HEK293 (cell line): ENCODE data around the gene B4GALT1.

Source experiments
- ATF2 ChIP-seq: fragments of 450-650 bp; formaldehyde crosslinking; IDR thresholded peaks from 2 replicates; pipeline ENCODE4 v1.5.1; 2016; ENCODE audit warnings: missing biosample characterization, missing genetic modification characterization, low read depth
- CTCF ChIP-seq: fragments of 450-650 bp; formaldehyde crosslinking; IDR thresholded peaks from 2 replicates; pipeline ENCODE4 v1.5.1; 2016; ENCODE audit warnings: missing biosample characterization, missing genetic modification characterization
- ELK4 ChIP-seq: IDR thresholded peaks from 2 replicates; pipeline ENCODE4 v1.6.1; 2011; ENCODE audit warnings: mild to moderate bottlenecking, low read depth, low read length, borderline replicate concordance
- KLF10 ChIP-seq: fragments of 450-650 bp; IDR thresholded peaks from 2 replicates; pipeline ENCODE4 v1.5.1; 2018; ENCODE audit warnings: missing biosample characterization, mild to moderate bottlenecking, missing genetic modification characterization
- REPIN1 ChIP-seq: fragments of 450-650 bp; formaldehyde crosslinking; IDR thresholded peaks from 2 replicates; pipeline ENCODE4 v1.5.1; 2017; ENCODE audit warnings: missing biosample characterization, missing genetic modification characterization, low read depth
- ZNF175 ChIP-seq: fragments of 450-650 bp; formaldehyde crosslinking; IDR thresholded peaks from 2 replicates; pipeline ENCODE4 v1.5.1; 2016; ENCODE audit warnings: missing biosample characterization, missing genetic modification characterization
- ZNF529 ChIP-seq: fragments of 450-650 bp; formaldehyde crosslinking; IDR thresholded peaks from 2 replicates; pipeline ENCODE4 v1.5.1; 2017; ENCODE audit warnings: missing genetic modification characterization, missing biosample characterization; ENCODE audit not compliant: insufficient replicate concordance
- ZNF548 ChIP-seq: fragments of 450-650 bp; formaldehyde crosslinking; IDR thresholded peaks from 2 replicates; pipeline ENCODE4 v1.5.1; 2016; ENCODE audit warnings: missing biosample characterization, missing genetic modification characterization
- TF ChIP-seq, protein P1 (sequence below): fragments of 450-650 bp; formaldehyde crosslinking; IDR thresholded peaks from 2 replicates; pipeline ENCODE4 v1.5.1; 2016; ENCODE audit warnings: missing biosample characterization, missing genetic modification characterization
- TF ChIP-seq, protein P2 (sequence below): fragments of 450-650 bp; formaldehyde crosslinking; IDR thresholded peaks from 2 replicates; pipeline ENCODE4 v1.5.1; 2017; ENCODE audit warnings: missing biosample characterization, missing genetic modification characterization

DNA sequence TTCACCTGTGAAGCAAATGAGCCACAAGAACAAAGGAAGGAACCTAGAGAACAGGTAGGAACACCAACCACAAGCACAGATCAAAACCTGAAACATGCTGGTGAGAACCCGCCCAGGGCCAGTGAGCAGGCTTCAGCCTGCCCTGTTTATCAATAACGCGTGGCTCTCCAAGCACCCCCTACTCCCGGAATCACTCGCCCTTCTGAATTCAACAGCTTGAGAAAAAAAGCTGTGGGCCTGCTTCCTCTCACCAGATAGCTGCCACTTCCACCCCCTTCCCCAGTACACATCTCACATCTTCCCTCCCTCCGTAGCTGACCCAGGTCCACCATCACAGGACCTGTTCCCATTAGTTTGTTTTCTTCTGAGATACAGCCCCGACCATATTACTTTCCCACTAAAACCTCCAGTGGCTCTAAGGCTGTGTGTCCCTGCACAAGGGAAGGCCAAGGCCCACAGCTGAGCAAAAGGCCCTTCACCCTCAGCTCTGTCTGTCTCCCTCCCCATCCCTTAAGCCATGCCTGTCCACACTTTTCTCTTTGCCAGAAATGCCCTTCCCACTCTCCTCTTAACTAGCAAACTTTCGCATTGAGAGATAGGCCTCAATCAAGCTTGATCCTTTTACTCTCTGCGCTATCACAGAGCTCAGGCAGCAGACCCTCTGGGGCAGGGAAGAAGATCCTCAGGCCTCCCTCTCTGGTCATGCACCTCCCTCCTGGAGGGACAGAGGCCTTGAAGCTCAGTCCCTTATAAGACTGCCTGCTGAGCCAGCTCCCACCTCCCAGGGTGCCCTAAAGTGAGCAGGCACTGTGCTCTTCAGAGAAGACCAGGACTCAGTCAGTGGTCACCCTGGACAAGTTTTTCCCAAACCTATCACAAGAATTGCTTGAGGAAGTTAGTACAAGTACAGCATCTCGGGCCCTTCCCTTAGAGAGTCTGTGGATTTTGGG lies 30.1 kb downstream of the B4GALT1 start:
- TF ChIP-seq CTCF (tag by site-specific recombination) (no peak), ATF2 (tag by site-specific recombination) (no peak), ELK4 (no peak), KLF10 (tag by site-specific recombination) (no peak), ZNF529 (tag by site-specific recombination) (no peak), ZNF175 (tag by site-specific recombination) (no peak), ZNF548 (tag by site-specific recombination) (no peak), REPIN1 (tag by site-specific recombination) (no peak)
- TF ChIP-seq, protein P1, sequence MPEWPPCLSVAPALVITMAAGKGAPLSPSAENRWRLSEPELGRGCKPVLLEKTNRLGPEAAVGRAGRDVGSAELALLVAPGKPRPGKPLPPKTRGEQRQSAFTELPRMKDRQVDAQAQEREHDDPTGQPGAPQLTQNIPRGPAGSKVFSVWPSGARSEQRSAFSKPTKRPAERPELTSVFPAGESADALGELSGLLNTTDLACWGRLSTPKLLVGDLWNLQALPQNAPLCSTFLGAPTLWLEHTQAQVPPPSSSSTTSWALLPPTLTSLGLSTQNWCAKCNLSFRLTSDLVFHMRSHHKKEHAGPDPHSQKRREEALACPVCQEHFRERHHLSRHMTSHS (tag by site-specific recombination): no peak
- TF ChIP-seq, protein P2, sequence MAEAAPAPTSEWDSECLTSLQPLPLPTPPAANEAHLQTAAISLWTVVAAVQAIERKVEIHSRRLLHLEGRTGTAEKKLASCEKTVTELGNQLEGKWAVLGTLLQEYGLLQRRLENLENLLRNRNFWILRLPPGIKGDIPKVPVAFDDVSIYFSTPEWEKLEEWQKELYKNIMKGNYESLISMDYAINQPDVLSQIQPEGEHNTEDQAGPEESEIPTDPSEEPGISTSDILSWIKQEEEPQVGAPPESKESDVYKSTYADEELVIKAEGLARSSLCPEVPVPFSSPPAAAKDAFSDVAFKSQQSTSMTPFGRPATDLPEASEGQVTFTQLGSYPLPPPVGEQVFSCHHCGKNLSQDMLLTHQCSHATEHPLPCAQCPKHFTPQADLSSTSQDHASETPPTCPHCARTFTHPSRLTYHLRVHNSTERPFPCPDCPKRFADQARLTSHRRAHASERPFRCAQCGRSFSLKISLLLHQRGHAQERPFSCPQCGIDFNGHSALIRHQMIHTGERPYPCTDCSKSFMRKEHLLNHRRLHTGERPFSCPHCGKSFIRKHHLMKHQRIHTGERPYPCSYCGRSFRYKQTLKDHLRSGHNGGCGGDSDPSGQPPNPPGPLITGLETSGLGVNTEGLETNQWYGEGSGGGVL: no peak
